HG03457 (cell line): Measurements from ENCODE around the gene PCDHA3.
"Not testable (repeated sequence)": the region's sequence is repeated elsewhere in the genome, so short reads cannot be mapped to it uniquely, and the experiment has no call there.

Experiments used
- ATAC-seq: cut with Tn5 transposase; IDR thresholded peaks from one replicate; pipeline ENCODE4 v1.9.1; 2021; ENCODE audit warnings: moderate number of reproducible peaks; ENCODE audit not compliant: unreplicated experiment

PCDHA3 gene

DNA sequence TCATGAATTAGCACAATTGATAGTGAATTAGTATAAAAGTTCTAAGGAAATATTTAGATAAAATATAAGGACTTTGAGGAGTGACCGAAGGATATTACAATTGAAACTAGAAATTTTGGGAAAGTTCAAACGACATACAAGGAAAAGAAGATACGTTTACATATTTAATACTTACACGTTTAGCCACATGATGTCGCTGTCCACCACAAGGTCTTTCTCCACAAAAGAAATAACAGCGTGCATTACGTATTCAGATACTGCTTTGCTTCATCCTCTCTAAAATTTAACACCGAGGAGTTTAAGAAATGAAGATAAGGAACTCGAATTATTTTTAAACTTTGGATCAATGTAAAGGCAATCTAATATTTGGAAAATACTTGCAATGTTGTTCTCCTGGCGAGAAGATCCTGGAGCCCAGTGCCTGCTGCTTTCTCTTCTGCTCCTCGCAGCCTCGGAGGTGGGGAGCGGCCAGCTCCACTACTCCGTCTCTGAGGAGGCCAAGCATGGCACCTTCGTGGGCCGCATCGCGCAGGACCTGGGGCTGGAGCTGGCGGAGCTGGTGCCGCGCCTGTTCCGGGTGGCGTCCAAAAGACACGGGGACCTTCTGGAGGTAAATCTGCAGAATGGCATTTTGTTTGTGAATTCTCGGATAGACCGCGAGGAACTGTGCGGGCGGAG, at the start of gene PCDHA3:
PCDHA3 (plus strand) TSS at position 242 of the 678 bp plus-strand sequence.
- ATAC-seq: no peak

DNA sequence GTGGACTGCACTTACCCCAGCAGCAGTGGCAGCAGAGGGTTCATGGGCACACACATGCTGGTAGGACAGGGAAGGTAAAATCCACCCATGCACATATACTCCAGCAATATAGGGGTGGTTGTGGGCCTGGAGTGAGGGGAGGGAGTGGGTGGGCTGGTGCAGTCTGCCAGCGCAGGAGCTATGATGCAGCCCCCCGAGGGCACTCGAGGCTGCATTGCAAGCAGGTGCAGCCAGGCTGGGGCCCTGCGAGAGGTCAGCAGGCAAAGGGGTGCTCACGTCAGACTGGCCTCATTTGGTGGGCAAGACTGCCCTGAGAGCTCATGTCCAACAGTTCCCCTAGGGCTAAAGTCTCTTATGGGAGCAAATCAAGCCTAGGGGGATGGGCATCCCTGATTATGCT, 47.3 kb upstream of the PCDHA3 start:
- no peak for ATAC-seq

DNA sequence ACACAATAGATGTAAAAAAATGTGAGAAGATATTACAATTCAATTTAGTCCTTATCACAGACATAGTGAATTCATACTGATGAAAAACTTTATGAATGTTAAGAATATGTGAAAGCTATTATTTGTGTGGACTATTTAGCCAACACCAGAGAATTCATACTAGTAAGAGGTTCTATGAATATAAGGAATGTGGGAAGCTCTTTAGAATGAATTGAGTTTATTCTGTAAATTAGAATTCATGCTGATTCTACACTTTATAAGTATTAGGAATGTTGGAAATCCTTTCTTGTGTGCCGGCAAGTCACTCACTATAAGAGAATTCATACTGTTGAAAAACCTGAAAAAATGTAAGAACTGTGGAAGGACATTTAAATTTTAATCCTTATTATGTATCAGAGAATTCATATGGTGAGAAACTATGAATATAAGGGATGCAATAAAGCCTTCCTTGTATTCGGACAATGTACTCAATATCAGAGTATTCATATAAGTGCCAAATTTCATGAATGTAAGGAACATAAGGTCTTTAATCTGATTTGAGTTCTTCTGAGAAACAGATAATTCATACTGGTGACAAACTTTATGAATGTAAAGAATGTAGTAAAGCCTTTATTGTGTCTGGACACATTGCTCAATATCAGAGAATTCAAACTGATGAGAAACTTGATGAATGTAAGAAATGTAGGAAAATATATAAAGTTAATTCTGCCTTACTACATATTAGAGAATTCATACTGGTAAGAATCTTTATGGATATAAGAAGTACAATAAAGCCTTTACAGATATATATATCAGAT, 36.5 kb upstream of the PCDHA3 start:
- no peak for ATAC-seq

DNA sequence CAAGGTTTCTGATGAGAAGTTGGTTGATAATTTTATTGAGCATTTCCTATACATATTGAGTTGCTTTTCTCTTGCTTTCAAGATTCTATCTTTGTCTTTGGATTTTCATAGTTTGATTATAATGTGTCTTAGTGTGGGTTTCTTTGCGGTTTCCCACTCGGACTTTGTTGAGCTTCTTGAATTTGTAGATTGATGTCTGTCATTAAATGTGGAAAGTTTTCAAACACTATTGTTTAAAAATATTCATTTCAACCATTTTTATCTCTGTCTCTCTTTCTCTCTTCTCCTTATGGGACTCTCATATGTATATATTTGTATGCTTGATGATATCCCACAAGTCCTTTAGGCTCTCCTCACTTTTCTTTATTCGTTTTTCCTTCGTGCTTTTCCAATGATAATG, 33.4 kb upstream of the PCDHA3 start:
- ATAC-seq: no peak

GRCh38 chr5:140780512-140780911, 20.3 kb upstream of the PCDHA3 start:
- ATAC-seq: no peak

- ATAC-seq: no peak
These were observed 14.8 kb upstream of the PCDHA3 start, which contains the start of gene PCDHA1 for GRCh38 chr5:140785905-140786686. PCDHA1 (plus strand) TSS chr5:140786140.

GRCh38 chr5:140787422-140787821, 13.4 kb upstream of the PCDHA3 start:
- not testable (repeated sequence) for ATAC-seq

- ATAC-seq: not testable (repeated sequence)
These were observed 12.9 kb upstream of the PCDHA3 start for GRCh38 chr5:140787849-140788504.

DNA sequence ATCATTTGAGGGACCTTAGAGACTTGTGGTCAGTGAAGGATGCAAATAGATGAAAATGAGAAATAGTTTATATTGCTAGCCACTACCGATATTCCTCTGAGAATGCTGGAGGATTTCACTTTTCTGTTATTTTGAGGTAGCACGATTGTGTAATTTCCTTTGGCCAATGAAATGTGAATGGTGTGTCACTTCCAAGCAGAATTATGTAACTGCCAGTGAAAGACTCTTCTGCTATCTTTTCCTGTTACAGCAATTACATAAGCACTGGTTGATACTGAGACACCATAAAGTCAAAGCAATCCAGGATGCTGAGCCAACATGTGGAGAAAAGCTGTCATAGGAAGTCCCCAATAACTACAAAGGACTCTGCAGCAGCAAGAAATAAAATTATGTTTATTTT, 9.8 kb upstream of the PCDHA3 start:
- ATAC-seq: no peak

- no peak for ATAC-seq
These were observed 6.1 kb upstream of the PCDHA3 start, which contains the start of gene PCDHA2 for GRCh38 chr5:140794595-140795258. PCDHA2 (plus strand) TSS chr5:140794852.

- ATAC-seq: no peak
These were observed 5.6 kb upstream of the PCDHA3 start for GRCh38 chr5:140795259-140795641.

DNA sequence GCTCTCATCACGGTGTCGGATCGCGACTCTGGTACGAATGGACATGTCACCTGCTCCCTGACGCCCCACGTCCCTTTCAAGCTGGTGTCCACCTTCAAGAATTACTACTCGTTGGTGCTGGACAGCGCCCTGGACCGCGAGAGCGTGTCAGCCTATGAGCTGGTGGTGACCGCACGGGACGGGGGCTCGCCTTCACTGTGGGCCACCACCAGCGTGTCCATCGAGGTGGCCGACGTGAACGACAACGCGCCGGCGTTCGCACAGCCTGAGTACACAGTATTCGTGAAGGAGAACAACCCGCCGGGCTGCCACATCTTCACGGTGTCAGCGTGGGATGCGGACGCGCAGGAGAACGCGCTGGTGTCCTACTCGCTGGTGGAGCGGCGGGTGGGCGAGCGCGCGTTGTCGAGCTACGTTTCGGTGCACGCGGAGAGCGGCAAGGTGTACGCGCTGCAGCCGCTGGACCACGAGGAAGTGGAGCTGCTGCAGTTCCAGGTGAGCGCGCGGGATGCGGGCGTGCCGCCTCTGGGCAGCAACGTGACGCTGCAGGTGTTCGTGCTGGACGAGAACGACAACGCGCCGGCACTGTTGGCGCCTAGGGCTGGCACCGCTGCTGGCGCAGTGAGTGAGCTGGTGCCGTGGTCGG, 4.7 kb upstream of the PCDHA3 start:
- ATAC-seq: not testable (repeated sequence)

DNA sequence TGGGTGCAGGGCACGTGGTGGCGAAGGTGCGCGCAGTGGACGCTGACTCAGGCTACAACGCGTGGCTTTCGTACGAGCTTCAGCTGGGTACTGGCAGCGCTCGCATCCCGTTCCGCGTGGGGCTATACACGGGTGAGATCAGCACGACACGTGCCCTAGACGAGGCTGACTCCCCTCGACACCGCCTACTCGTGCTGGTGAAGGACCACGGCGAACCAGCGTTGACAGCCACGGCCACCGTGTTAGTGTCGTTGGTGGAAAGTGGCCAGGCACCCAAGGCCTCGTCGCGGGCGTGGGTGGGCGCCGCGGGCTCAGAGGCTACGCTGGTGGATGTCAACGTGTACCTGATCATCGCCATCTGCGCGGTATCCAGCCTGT, 4.2 kb upstream of the PCDHA3 start:
- ATAC-seq: no peak

GRCh38 chr5:140801494-140801841, 611 bp downstream of the PCDHA3 start:
- ATAC-seq: no peak

DNA sequence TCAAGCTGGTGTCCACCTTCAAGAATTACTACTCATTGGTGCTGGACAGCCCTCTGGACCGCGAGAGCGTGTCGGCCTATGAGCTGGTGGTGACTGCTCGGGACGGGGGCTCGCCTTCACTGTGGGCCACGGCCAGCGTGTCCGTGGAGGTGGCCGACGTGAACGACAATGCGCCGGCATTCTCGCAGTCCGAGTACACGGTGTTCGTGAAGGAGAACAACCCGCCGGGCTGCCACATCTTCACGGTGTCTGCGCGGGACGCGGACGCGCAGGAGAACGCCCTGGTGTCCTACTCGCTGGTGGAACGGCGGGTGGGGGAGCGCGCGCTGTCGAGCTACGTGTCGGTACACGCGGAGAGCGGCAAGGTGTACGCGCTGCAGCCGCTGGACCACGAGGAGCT, 1.5 kb downstream of the PCDHA3 start:
- ATAC-seq: not testable (repeated sequence)

DNA sequence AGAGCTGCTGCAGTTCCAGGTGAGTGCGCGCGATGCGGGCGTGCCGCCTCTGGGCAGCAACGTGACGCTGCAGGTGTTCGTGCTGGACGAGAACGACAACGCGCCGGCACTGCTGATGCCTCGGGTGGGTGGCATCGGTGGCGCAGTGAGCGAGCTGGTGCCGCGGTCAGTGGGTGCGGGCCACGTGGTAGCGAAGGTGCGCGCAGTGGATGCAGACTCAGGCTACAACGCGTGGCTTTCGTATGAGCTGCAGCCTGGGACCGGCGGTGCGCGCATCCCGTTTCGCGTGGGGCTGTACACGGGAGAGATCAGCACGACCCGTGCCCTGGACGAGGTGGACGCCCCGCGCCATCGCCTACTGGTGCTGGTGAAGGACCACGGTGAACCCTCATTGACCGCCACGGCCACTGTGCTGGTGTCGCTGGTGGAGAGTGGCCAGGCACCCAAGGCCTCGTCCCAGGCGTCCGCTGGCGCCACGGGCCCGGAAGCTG, 2.0 kb downstream of the PCDHA3 start:
- no peak for ATAC-seq

- ATAC-seq: no peak
These were observed 6.2 kb downstream of the PCDHA3 start, which contains the start of gene PCDHA4 for GRCh38 chr5:140806834-140807775. PCDHA4 (plus strand) TSS chr5:140807068.

GRCh38 chr5:140808241-140808888, 7.5 kb downstream of the PCDHA3 start:
- ATAC-seq: not testable (repeated sequence)
